Measurements from ENCODE around the gene FOXP1. TPM values are rescaled to one million over a fixed set of nuclear protein-coding genes. Genes with fewer than 3 reads are reported as not detected.

Gene FOXP1
- total and polyA plus RNA-seq, 2 of the 13 experiments (the other 11 are each of a cell fraction or from before 2014, with no cell fraction given): 40.4 to 59.0 TPM

DNA sequence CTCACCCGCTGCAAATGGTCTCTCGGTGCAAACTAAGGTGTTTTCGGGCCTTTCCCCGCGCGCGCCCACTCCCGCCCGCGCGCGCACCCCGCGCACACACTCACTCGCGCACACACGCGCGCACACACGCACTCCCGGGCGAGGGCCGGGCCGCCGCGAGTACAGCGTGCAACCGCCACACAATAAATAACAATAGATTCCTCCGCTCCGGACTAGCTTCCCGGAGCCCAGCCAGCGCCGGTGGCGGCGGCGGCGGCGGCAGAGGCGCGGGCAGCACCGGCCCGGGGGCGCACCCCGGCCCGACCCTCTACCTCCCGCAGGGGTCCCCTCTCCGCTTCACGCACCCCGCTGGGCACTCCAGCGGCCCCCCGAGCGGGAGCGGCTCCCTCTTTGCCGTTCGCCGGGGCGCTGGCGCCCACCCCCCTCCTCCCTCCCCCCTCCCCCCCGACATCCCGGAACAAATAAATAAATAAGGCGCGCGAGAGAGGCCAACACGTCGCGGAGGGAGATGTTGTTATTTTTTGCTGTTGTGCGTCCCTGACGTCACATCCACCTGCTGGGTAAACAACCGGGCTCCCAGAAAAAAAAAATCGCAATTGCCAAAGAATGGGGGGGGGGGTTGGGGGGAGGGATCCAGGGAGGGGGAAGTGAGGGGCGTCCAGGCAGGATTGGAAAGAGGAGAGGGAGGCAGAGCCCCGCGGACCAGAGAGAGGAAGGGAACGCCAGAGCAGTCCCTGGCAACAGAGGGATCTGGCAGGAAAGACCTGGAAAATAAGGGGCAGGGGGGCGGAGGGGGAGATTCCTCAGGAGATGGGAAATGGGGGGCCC lies at the start of gene FOXP1 (continued):
- TF ChIP-seq, protein P1, sequence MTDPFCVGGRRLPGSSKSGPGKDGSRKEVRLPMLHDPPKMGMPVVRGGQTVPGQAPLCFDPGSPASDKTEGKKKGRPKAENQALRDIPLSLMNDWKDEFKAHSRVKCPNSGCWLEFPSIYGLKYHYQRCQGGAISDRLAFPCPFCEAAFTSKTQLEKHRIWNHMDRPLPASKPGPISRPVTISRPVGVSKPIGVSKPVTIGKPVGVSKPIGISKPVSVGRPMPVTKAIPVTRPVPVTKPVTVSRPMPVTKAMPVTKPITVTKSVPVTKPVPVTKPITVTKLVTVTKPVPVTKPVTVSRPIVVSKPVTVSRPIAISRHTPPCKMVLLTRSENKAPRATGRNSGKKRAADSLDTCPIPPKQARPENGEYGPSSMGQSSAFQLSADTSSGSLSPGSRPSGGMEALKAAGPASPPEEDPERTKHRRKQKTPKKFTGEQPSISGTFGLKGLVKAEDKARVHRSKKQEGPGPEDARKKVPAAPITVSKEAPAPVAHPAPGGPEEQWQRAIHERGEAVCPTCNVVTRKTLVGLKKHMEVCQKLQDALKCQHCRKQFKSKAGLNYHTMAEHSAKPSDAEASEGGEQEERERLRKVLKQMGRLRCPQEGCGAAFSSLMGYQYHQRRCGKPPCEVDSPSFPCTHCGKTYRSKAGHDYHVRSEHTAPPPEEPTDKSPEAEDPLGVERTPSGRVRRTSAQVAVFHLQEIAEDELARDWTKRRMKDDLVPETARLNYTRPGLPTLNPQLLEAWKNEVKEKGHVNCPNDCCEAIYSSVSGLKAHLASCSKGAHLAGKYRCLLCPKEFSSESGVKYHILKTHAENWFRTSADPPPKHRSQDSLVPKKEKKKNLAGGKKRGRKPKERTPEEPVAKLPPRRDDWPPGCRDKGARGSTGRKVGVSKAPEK (CRISPR knock-in tag; IDR thresholded peaks at IDR 0.05; ENCODE audit: borderline replicate concordance): no peak
- TF ChIP-seq RAD21 (CRISPR knock-in tag; IDR thresholded peaks at IDR 0.05) (no peak), PAF1 (CRISPR knock-in tag; IDR thresholded peaks at IDR 0.05) (no peak), ZBTB20 (CRISPR knock-in tag; IDR thresholded peaks at IDR 0.05; ENCODE audit: borderline replicate concordance, low read depth) (no peak), THYN1 (CRISPR knock-in tag; IDR thresholded peaks at IDR 0.05; ENCODE audit: borderline replicate concordance, low read depth) (no peak), PCBP2 (optimal IDR thresholded peaks at IDR 0.05; ENCODE audit: low read depth, low read length, poor library complexity, severe bottlenecking) (no peak), ARNT (IDR thresholded peaks at IDR 0.05) (no peak), ZC3H13 (CRISPR knock-in tag; IDR thresholded peaks at IDR 0.05) (no peak), SOX13 (IDR thresholded peaks at IDR 0.05) (no peak), SOX13 (CRISPR knock-in tag; conservative IDR thresholded peaks at IDR 0.05 in 1 of 2, IDR thresholded peaks at IDR 0.05 in 1 of 2) (peak in 1 of 2 experiments; percentile 23; a peak in 1 of 4 replicates), SAFB2 (CRISPR knock-in tag; IDR thresholded peaks at IDR 0.05; ENCODE audit: borderline replicate concordance, low read depth) (no peak; the same call in 1 of the 2 replicates), CCDC6 (CRISPR knock-in tag; IDR thresholded peaks at IDR 0.05) (no peak), JUN (CRISPR knock-in tag; IDR thresholded peaks at IDR 0.05) (no peak)
- TF ChIP-seq, protein P2, sequence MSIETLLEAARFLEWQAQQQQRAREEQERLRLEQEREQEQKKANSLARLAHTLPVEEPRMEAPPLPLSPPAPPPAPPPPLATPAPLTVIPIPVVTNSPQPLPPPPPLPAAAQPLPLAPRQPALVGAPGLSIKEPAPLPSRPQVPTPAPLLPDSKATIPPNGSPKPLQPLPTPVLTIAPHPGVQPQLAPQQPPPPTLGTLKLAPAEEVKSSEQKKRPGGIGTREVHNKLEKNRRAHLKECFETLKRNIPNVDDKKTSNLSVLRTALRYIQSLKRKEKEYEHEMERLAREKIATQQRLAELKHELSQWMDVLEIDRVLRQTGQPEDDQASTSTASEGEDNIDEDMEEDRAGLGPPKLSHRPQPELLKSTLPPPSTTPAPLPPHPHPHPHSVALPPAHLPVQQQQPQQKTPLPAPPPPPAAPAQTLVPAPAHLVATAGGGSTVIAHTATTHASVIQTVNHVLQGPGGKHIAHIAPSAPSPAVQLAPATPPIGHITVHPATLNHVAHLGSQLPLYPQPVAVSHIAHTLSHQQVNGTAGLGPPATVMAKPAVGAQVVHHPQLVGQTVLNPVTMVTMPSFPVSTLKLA (IDR thresholded peaks at IDR 0.05): no peak; the same call in 1 of the 2 replicates
- TF ChIP-seq, protein P3, sequence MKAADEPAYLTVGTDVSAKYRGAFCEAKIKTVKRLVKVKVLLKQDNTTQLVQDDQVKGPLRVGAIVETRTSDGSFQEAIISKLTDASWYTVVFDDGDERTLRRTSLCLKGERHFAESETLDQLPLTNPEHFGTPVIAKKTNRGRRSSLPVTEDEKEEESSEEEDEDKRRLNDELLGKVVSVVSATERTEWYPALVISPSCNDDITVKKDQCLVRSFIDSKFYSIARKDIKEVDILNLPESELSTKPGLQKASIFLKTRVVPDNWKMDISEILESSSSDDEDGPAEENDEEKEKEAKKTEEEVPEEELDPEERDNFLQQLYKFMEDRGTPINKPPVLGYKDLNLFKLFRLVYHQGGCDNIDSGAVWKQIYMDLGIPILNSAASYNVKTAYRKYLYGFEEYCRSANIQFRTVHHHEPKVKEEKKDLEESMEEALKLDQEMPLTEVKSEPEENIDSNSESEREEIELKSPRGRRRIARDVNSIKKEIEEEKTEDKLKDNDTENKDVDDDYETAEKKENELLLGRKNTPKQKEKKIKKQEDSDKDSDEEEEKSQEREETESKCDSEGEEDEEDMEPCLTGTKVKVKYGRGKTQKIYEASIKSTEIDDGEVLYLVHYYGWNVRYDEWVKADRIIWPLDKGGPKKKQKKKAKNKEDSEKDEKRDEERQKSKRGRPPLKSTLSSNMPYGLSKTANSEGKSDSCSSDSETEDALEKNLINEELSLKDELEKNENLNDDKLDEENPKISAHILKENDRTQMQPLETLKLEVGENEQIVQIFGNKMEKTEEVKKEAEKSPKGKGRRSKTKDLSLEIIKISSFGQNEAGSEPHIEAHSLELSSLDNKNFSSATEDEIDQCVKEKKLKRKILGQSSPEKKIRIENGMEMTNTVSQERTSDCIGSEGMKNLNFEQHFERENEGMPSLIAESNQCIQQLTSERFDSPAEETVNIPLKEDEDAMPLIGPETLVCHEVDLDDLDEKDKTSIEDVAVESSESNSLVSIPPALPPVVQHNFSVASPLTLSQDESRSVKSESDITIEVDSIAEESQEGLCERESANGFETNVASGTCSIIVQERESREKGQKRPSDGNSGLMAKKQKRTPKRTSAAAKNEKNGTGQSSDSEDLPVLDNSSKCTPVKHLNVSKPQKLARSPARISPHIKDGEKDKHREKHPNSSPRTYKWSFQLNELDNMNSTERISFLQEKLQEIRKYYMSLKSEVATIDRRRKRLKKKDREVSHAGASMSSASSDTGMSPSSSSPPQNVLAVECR (CRISPR knock-in tag; IDR thresholded peaks at IDR 0.05; ENCODE audit: borderline replicate concordance): peak; percentile 31; the same call in 1 of the 2 replicates
- TF ChIP-seq, protein P4, sequence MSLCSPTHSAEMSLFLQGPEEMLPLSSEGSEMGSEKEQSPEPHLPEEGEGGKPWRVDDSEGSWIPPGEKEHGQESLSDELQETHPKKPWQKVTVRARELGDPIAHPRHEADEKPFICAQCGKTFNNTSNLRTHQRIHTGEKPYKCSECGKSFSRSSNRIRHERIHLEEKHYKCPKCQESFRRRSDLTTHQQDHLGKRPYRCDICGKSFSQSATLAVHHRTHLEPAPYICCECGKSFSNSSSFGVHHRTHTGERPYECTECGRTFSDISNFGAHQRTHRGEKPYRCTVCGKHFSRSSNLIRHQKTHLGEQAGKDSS (CRISPR knock-in tag; IDR thresholded peaks at IDR 0.05; ENCODE audit: borderline replicate concordance, low read depth): no peak
- TF ChIP-seq, protein P5, sequence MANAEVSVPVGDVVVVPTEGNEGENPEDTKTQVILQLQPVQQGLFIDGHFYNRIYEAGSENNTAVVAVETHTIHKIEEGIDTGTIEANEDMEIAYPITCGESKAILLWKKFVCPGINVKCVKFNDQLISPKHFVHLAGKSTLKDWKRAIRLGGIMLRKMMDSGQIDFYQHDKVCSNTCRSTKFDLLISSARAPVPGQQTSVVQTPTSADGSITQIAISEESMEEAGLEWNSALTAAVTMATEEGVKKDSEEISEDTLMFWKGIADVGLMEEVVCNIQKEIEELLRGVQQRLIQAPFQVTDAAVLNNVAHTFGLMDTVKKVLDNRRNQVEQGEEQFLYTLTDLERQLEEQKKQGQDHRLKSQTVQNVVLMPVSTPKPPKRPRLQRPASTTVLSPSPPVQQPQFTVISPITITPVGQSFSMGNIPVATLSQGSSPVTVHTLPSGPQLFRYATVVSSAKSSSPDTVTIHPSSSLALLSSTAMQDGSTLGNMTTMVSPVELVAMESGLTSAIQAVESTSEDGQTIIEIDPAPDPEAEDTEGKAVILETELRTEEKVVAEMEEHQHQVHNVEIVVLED (CRISPR knock-in tag; IDR thresholded peaks at IDR 0.05; ENCODE audit: borderline replicate concordance): no peak
